ENCODE results near the gene CISD1.

Gene CISD1

GRCh38 chr10:58331646-58332045 is 62.7 kb downstream of the CISD1 start:
- no peak overlapping the region for H2AFZ ChIP-seq (ENCODE audit: low read length)
- no peak overlapping the region for H3K18ac ChIP-seq (ENCODE audit: low read length)
- no peaks in the 10 kb centered on the region for H3K9me3 ChIP-seq (replicated peaks in 1 of 2; ENCODE audit: control insufficient read depth in 2 of 2, insufficient read depth in 1 of 2, low read depth in 1 of 2, low read length in 2 of 2)
- no peak overlapping the region for H3K9ac ChIP-seq (ENCODE audit: low read depth, low read length, poor library complexity)
- no peaks in the 10 kb centered on the region for H3K36me3 ChIP-seq (replicated peaks in 1 of 2; ENCODE audit: control insufficient read depth in 2 of 2, insufficient read depth in 2 of 2, low read length in 2 of 2)
- no peak overlapping the region for H3K4me3 ChIP-seq (ENCODE audit: low read length in 2 of 2)
- H3K27ac ChIP-seq (replicated peaks; ENCODE audit: low read length), result no peak overlapping the region
- H3K79me1 ChIP-seq (ENCODE audit: low read depth, low read length), result no peaks in the 10 kb centered on the region
- no peak overlapping the region for H2AK5ac ChIP-seq (ENCODE audit: low read depth, low read length)
- no peak overlapping the region for H2BK12ac ChIP-seq (ENCODE audit: low read length)
- H4K8ac ChIP-seq (ENCODE audit: low read depth, low read length), result no peak overlapping the region
- H2BK15ac ChIP-seq (ENCODE audit: low read length), result no peak overlapping the region
- H3K4me1 ChIP-seq (ENCODE audit: control insufficient read depth in 2 of 2, insufficient read depth in 1 of 2, low read depth in 1 of 2, low read length in 2 of 2), result peaks cover 0 to 4% of the 10 kb centered on the region in 2 donors
- H3K4me2 ChIP-seq (ENCODE audit: insufficient read depth, low read length, poor library complexity, severe bottlenecking), result no peak overlapping the region
- no peak overlapping the region for H2BK120ac ChIP-seq (ENCODE audit: low read depth, low read length)
- DNase-seq (ENCODE audit: low spot score), result no peak
- H2BK5ac ChIP-seq (ENCODE audit: low read length), result no peak overlapping the region
- peaks cover 0 to 27% (median 0%) of the 10 kb centered on the region in 3 experiments for H3K27me3 ChIP-seq (ENCODE audit: control insufficient read depth in 3 of 3, insufficient read depth in 3 of 3, low read depth in 1 of 3, low read length in 3 of 3)
- WGBS, 2 donors (ENCODE audit: extremely low coverage in 2 of 2, insufficient read length in 2 of 2, insufficient replicate concordance in 1 of 2), result no CpG with 5 or more reads among the region's 2 CpGs
- no peak overlapping the region for H3K4ac ChIP-seq (ENCODE audit: low read length)
- no peak overlapping the region for H3K23ac ChIP-seq (ENCODE audit: low read depth, low read length, poor library complexity)
- H4K91ac ChIP-seq (ENCODE audit: low read depth, low read length, poor library complexity), result no peak overlapping the region
- H3K14ac ChIP-seq (ENCODE audit: low read length), result no peak overlapping the region

GRCh38 chr10:58334817-58335305 is 65.9 kb downstream of the CISD1 start, which contains the start of gene UBE2D1:
Gene UBE2D1, plus strand, starts transcription at chr10:58335006. Its CDS starts 196 bp downstream, at chr10:58335202.
- H2BK5ac ChIP-seq (ENCODE audit: low read length), result peak within 1 kb of the TSS; percentile 96
- no CpG with 5 or more reads among the region's 49 CpGs for WGBS, 2 donors (ENCODE audit: extremely low coverage in 2 of 2, insufficient read length in 2 of 2, insufficient replicate concordance in 1 of 2)
- H3K4me1 ChIP-seq (ENCODE audit: control insufficient read depth in 2 of 2, insufficient read depth in 1 of 2, low read depth in 1 of 2, low read length in 2 of 2), result peaks cover 0 to 4% of the 10 kb centered on the region in 2 donors
- peak within 1 kb of the TSS; percentile 89 for H3K9ac ChIP-seq (ENCODE audit: low read depth, low read length, poor library complexity)
- DNase-seq (ENCODE audit: low spot score), result peak; percentile 66
- peak within 1 kb of the TSS; percentile 6 for H3K14ac ChIP-seq (ENCODE audit: low read length)
- H2AFZ ChIP-seq (ENCODE audit: low read length), result peak within 1 kb of the TSS; percentile 99
- H3K4ac ChIP-seq (ENCODE audit: low read length), result no peak within 1 kb of the TSS
- H3K79me1 ChIP-seq (ENCODE audit: low read depth, low read length), result no peaks in the 10 kb centered on the region
- no peak within 1 kb of the TSS for H2AK5ac ChIP-seq (ENCODE audit: low read depth, low read length)
- no peak within 1 kb of the TSS for H2BK12ac ChIP-seq (ENCODE audit: low read length)
- peak within 1 kb of the TSS; percentile 98 for H3K23ac ChIP-seq (ENCODE audit: low read depth, low read length, poor library complexity)
- peak within 1 kb of the TSS; percentile 84 to 99 for H3K4me3 ChIP-seq (ENCODE audit: low read length in 2 of 2)
- no peak within 1 kb of the TSS for H4K91ac ChIP-seq (ENCODE audit: low read depth, low read length, poor library complexity)
- peak within 1 kb of the TSS; percentile 91 for H3K18ac ChIP-seq (ENCODE audit: low read length)
- peaks cover 0 to 9% of the 10 kb centered on the region in 2 donors for H3K36me3 ChIP-seq (replicated peaks in 1 of 2; ENCODE audit: control insufficient read depth in 2 of 2, insufficient read depth in 2 of 2, low read length in 2 of 2)
- peak within 1 kb of the TSS; percentile 23 for H2BK15ac ChIP-seq (ENCODE audit: low read length)
- peak within 1 kb of the TSS; percentile 52 for H3K4me2 ChIP-seq (ENCODE audit: insufficient read depth, low read length, poor library complexity, severe bottlenecking)
- H3K27me3 ChIP-seq (ENCODE audit: control insufficient read depth in 3 of 3, insufficient read depth in 3 of 3, low read depth in 1 of 3, low read length in 3 of 3), result peaks cover 0 to 27% (median 0%) of the 10 kb centered on the region in 3 experiments
- no peak within 1 kb of the TSS for H3K27ac ChIP-seq (replicated peaks; ENCODE audit: low read length)
- no peak within 1 kb of the TSS for H2BK120ac ChIP-seq (ENCODE audit: low read depth, low read length)
- no peak within 1 kb of the TSS for H4K8ac ChIP-seq (ENCODE audit: low read depth, low read length)
- H3K9me3 ChIP-seq (replicated peaks in 1 of 2; ENCODE audit: control insufficient read depth in 2 of 2, insufficient read depth in 1 of 2, low read depth in 1 of 2, low read length in 2 of 2), result no peaks in the 10 kb centered on the region

- Histone ChIP-seq H3K4me1 (ENCODE audit: control insufficient read depth in 2 of 2, insufficient read depth in 1 of 2, low read depth in 1 of 2, low read length in 2 of 2) (peaks cover 0 to 4% of the 10 kb centered on the region in 2 donors), H3K4ac (ENCODE audit: low read length) (no peak overlapping the region), H3K4me3 (ENCODE audit: low read length in 2 of 2) (peak overlapping the region; percentile 84 to 99), H3K9ac (ENCODE audit: low read depth, low read length, poor library complexity) (peak overlapping the region; percentile 89), H2BK120ac (ENCODE audit: low read depth, low read length) (no peak overlapping the region), H3K27ac (replicated peaks; ENCODE audit: low read length) (no peak overlapping the region), H3K36me3 (replicated peaks in 1 of 2; ENCODE audit: control insufficient read depth in 2 of 2, insufficient read depth in 2 of 2, low read length in 2 of 2) (peaks cover 0 to 9% of the 10 kb centered on the region in 2 donors), H4K8ac (ENCODE audit: low read depth, low read length) (no peak overlapping the region), H2AK5ac (ENCODE audit: low read depth, low read length) (no peak overlapping the region), H2BK15ac (ENCODE audit: low read length) (peak overlapping the region; percentile 23), H2BK5ac (ENCODE audit: low read length) (peak overlapping the region; percentile 96), H3K27me3 (ENCODE audit: control insufficient read depth in 3 of 3, insufficient read depth in 3 of 3, low read depth in 1 of 3, low read length in 3 of 3) (peaks cover 0 to 25% (median 0%) of the 10 kb centered on the region in 3 experiments), H3K14ac (ENCODE audit: low read length) (no peak overlapping the region), H3K9me3 (replicated peaks in 1 of 2; ENCODE audit: control insufficient read depth in 2 of 2, insufficient read depth in 1 of 2, low read depth in 1 of 2, low read length in 2 of 2) (no peaks in the 10 kb centered on the region), H2AFZ (ENCODE audit: low read length) (peak overlapping the region; percentile 99), H2BK12ac (ENCODE audit: low read length) (no peak overlapping the region), H3K23ac (ENCODE audit: low read depth, low read length, poor library complexity) (peak overlapping the region; percentile 98), H4K91ac (ENCODE audit: low read depth, low read length, poor library complexity) (no peak overlapping the region), H3K79me1 (ENCODE audit: low read depth, low read length) (no peaks in the 10 kb centered on the region), H3K18ac (ENCODE audit: low read length) (peak overlapping the region; percentile 91), H3K4me2 (ENCODE audit: insufficient read depth, low read length, poor library complexity, severe bottlenecking) (peak overlapping the region; percentile 51)
- no peak for DNase-seq (ENCODE audit: low spot score)
- no CpG with 5 or more reads among the region's 37 CpGs for WGBS, 2 donors (ENCODE audit: extremely low coverage in 2 of 2, insufficient read length in 2 of 2, insufficient replicate concordance in 1 of 2)
These were observed 66.5 kb downstream of the CISD1 start for GRCh38 chr10:58335306-58336005.

GRCh38 chr10:58336242-58336641 is 67.3 kb downstream of the CISD1 start:
- peaks cover 0 to 4% of the 10 kb centered on the region in 2 donors for H3K4me1 ChIP-seq (ENCODE audit: control insufficient read depth in 2 of 2, insufficient read depth in 1 of 2, low read depth in 1 of 2, low read length in 2 of 2)
- peaks cover 0 to 18% (median 0%) of the 10 kb centered on the region in 3 experiments for H3K27me3 ChIP-seq (ENCODE audit: control insufficient read depth in 3 of 3, insufficient read depth in 3 of 3, low read depth in 1 of 3, low read length in 3 of 3)
- no CpG with 5 or more reads among the region's 4 CpGs for WGBS, 2 donors (ENCODE audit: extremely low coverage in 2 of 2, insufficient read length in 2 of 2, insufficient replicate concordance in 1 of 2)
- H3K4ac ChIP-seq (ENCODE audit: low read length), result no peak overlapping the region
- H4K8ac ChIP-seq (ENCODE audit: low read depth, low read length), result no peak overlapping the region
- H2BK15ac ChIP-seq (ENCODE audit: low read length), result no peak overlapping the region
- no peak overlapping the region for H3K18ac ChIP-seq (ENCODE audit: low read length)
- H3K9ac ChIP-seq (ENCODE audit: low read depth, low read length, poor library complexity), result no peak overlapping the region
- H3K4me2 ChIP-seq (ENCODE audit: insufficient read depth, low read length, poor library complexity, severe bottlenecking), result no peak overlapping the region
- peaks cover 0 to 9% of the 10 kb centered on the region in 2 donors for H3K36me3 ChIP-seq (replicated peaks in 1 of 2; ENCODE audit: control insufficient read depth in 2 of 2, insufficient read depth in 2 of 2, low read length in 2 of 2)
- H3K79me1 ChIP-seq (ENCODE audit: low read depth, low read length), result no peaks in the 10 kb centered on the region
- H3K9me3 ChIP-seq (replicated peaks in 1 of 2; ENCODE audit: control insufficient read depth in 2 of 2, insufficient read depth in 1 of 2, low read depth in 1 of 2, low read length in 2 of 2), result no peaks in the 10 kb centered on the region
- no peak overlapping the region for H4K91ac ChIP-seq (ENCODE audit: low read depth, low read length, poor library complexity)
- H3K4me3 ChIP-seq (ENCODE audit: low read length in 2 of 2), result peak overlapping the region in 1 of 2 donors; percentile 84
- H3K23ac ChIP-seq (ENCODE audit: low read depth, low read length, poor library complexity), result no peak overlapping the region
- no peak overlapping the region for H3K14ac ChIP-seq (ENCODE audit: low read length)
- no peak overlapping the region for H2BK12ac ChIP-seq (ENCODE audit: low read length)
- no peak overlapping the region for H2AK5ac ChIP-seq (ENCODE audit: low read depth, low read length)
- DNase-seq (ENCODE audit: low spot score), result no peak
- no peak overlapping the region for H2BK5ac ChIP-seq (ENCODE audit: low read length)
- no peak overlapping the region for H2AFZ ChIP-seq (ENCODE audit: low read length)
- no peak overlapping the region for H3K27ac ChIP-seq (replicated peaks; ENCODE audit: low read length)
- no peak overlapping the region for H2BK120ac ChIP-seq (ENCODE audit: low read depth, low read length)
